ENCODE measurements around the gene TTC7B. TPM values are rescaled to one million over a fixed set of nuclear protein-coding genes. Genes with fewer than 3 reads are reported as not detected.
A peak's percentile ranks its signal among the peaks of the same experiment; 100 is the strongest.

TTC7B gene
- total and polyA plus RNA-seq, 2 of the 13 experiments (the other 11 are each of a cell fraction or from before 2014, with no cell fraction given), result 1.3 to 3.2 TPM

DNA sequence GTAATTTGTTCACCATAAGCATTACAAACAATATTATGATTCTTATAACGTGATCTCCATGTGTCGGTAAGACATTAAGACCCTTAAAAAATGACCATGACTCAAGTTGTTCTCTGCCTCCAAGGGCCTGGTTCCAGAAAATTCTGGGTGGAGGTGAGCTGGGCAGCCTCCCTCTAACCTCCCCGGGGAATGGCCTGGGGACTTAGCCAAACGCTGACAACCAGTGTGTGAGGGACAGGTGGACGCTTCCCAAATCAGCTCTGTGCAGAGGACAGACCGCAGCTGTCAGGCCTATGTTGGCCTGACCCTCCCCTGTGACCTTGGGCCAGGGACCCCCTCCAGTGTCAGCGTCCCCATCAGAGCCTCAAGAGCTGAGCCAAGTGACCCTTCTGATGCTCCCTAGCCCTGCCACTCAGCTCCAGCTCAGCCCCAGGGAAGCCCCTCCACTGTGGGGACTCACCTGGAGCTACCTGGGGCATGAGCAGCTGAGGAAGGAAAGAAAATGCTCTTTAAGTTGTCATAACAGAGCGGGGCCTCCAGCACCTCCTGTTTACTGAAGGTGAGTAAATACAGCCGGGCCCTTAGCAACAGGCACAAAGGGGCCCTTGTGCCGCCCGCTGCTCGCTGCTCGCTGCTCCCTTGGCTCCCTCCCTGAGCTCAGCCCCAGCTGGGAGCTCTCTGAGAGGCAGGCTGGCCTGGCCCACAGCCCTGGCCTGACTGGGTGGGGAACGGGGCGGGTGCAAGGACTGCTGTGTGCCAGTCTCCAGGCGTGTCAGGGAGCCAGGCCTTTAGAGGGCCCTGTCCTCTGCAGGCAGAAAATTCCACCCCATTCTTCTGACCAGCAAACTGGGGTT, 302.8 kb downstream of the TTC7B start (continued):
- TF ChIP-seq, protein P1, sequence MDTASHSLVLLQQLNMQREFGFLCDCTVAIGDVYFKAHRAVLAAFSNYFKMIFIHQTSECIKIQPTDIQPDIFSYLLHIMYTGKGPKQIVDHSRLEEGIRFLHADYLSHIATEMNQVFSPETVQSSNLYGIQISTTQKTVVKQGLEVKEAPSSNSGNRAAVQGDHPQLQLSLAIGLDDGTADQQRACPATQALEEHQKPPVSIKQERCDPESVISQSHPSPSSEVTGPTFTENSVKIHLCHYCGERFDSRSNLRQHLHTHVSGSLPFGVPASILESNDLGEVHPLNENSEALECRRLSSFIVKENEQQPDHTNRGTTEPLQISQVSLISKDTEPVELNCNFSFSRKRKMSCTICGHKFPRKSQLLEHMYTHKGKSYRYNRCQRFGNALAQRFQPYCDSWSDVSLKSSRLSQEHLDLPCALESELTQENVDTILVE (CRISPR knock-in tag; IDR thresholded peaks at IDR 0.05), result peak; percentile 67; the same call in 1 of the 2 replicates
- no peak for TF ChIP-seq ZNF337 (CRISPR knock-in tag; IDR thresholded peaks at IDR 0.05; ENCODE audit: borderline replicate concordance, low read depth)
- TF ChIP-seq SMC3 (IDR thresholded peaks at IDR 0.05; ENCODE audit: low read length), result no peak
- TF ChIP-seq ZNF75D (CRISPR knock-in tag; IDR thresholded peaks at IDR 0.05; ENCODE audit: borderline replicate concordance), result no peak
- no peak for TF ChIP-seq ZNF30 (CRISPR knock-in tag; IDR thresholded peaks at IDR 0.05)
- TF ChIP-seq SMAD1 (CRISPR knock-in tag; IDR thresholded peaks at IDR 0.05; ENCODE audit: borderline replicate concordance, low read depth), result 0 out of 2 replicates have a peak, but pooled peaks have one; percentile 9
- TF ChIP-seq TOE1 (CRISPR knock-in tag; IDR thresholded peaks at IDR 0.05), result no peak
- no peak for TF ChIP-seq ZFAT (CRISPR knock-in tag; conservative IDR thresholded peaks at IDR 0.05)
- TF ChIP-seq SALL1 (CRISPR knock-in tag; IDR thresholded peaks at IDR 0.05), result peak; percentile 88
- no peak for TF ChIP-seq ZNF414 (CRISPR knock-in tag; IDR thresholded peaks at IDR 0.05)
- TF ChIP-seq TMF1 (CRISPR knock-in tag; IDR thresholded peaks at IDR 0.05; ENCODE audit: low read depth), result no peak
- peak; percentile 91 for TF ChIP-seq ZNF691 (CRISPR knock-in tag; IDR thresholded peaks at IDR 0.05; ENCODE audit: borderline replicate concordance, low read depth)
- TF ChIP-seq ZNF263 (CRISPR knock-in tag; IDR thresholded peaks at IDR 0.05), result 0 out of 2 replicates have a peak, but pooled peaks have one; percentile 47
- TF ChIP-seq ARNT2 (CRISPR knock-in tag; IDR thresholded peaks at IDR 0.05; ENCODE audit: low read depth), result peak; percentile 61; the same call in 1 of the 2 replicates
- TF ChIP-seq CENPX (CRISPR knock-in tag; IDR thresholded peaks at IDR 0.05), result no peak
- TF ChIP-seq LBX2 (CRISPR knock-in tag; IDR thresholded peaks at IDR 0.05; ENCODE audit: borderline replicate concordance), result no peak
- TF ChIP-seq, protein P2, sequence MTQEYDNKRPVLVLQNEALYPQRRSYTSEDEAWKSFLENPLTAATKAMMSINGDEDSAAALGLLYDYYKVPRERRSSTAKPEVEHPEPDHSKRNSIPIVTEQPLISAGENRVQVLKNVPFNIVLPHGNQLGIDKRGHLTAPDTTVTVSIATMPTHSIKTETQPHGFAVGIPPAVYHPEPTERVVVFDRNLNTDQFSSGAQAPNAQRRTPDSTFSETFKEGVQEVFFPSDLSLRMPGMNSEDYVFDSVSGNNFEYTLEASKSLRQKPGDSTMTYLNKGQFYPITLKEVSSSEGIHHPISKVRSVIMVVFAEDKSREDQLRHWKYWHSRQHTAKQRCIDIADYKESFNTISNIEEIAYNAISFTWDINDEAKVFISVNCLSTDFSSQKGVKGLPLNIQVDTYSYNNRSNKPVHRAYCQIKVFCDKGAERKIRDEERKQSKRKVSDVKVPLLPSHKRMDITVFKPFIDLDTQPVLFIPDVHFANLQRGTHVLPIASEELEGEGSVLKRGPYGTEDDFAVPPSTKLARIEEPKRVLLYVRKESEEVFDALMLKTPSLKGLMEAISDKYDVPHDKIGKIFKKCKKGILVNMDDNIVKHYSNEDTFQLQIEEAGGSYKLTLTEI (CRISPR knock-in tag; conservative IDR thresholded peaks at IDR 0.05), result no peak
- TF ChIP-seq POLR2A (IDR thresholded peaks at IDR 0.05; ENCODE audit: insufficient read depth in 1 of 2, low read depth in 2 of 2, low read length in 2 of 2), result peak in 1 of 2 experiments; percentile 2; a peak in 2 of 4 replicates
- TF ChIP-seq HNRNPLL (IDR thresholded peaks at IDR 0.05; ENCODE audit: low read depth, low read length, poor library complexity, severe bottlenecking), result peak; percentile 40
- peak; percentile 53; the same call in 1 of the 2 replicates for TF ChIP-seq RFX5 (IDR thresholded peaks at IDR 0.05; ENCODE audit: low read depth, low read length)
- no peak for TF ChIP-seq ZKSCAN5 (CRISPR knock-in tag; IDR thresholded peaks at IDR 0.05)
- TF ChIP-seq TFDP2 (CRISPR knock-in tag; IDR thresholded peaks at IDR 0.05), result 0 out of 2 replicates have a peak, but pooled peaks have one; percentile 24
- TF ChIP-seq CEBPB (IDR thresholded peaks at IDR 0.05; ENCODE audit: borderline replicate concordance, low read depth, low read length), result no peak
- no peak for TF ChIP-seq BRD4 (CRISPR knock-in tag; IDR thresholded peaks at IDR 0.05)
